HG02642 (cell line): ENCODE measurements around the gene CSE1L.
"Not testable (repeated sequence)": the region's sequence is repeated elsewhere in the genome, so short reads cannot be mapped to it uniquely, and the experiment has no call there.

ENCODE experiments used
- ATAC-seq: cut with Tn5 transposase; IDR thresholded peaks from one replicate; pipeline ENCODE4 v1.9.1; 2021; ENCODE audit warnings: mild to moderate bottlenecking; ENCODE audit not compliant: unreplicated experiment, poor library complexity

Gene CSE1L

GRCh38 chr20:49115564-49115963, 69.5 kb downstream of the CSE1L start:
- ATAC-seq, result no peak

GRCh38 chr20:49118307-49118706, 72.2 kb downstream of the CSE1L start:
- no peak for ATAC-seq

- no peak for ATAC-seq
Measured at GRCh38 chr20:49119988-49120387, 73.9 kb downstream of the CSE1L start.

- ATAC-seq, result no peak
Measured at GRCh38 chr20:49122920-49123319, 76.8 kb downstream of the CSE1L start.

GRCh38 chr20:49123982-49124381, 77.9 kb downstream of the CSE1L start:
- ATAC-seq, result no peak

- no peak for ATAC-seq
Measured at GRCh38 chr20:49132995-49133478, 86.9 kb downstream of the CSE1L start.

- ATAC-seq, result no peak
Measured at GRCh38 chr20:49133571-49133970, 87.5 kb downstream of the CSE1L start.

GRCh38 chr20:49134797-49135196, 88.7 kb downstream of the CSE1L start:
- ATAC-seq, result not testable (repeated sequence)

GRCh38 chr20:49136817-49137571, 90.9 kb downstream of the CSE1L start:
- no peak for ATAC-seq

GRCh38 chr20:49138431-49138830, 92.3 kb downstream of the CSE1L start:
- ATAC-seq, result no peak

GRCh38 chr20:49140411-49140810, 94.3 kb downstream of the CSE1L start:
- no peak for ATAC-seq

- ATAC-seq, result no peak
Measured at GRCh38 chr20:49140834-49141233, 94.7 kb downstream of the CSE1L start.
